Ascending aorta (tissue), 2 donors: ENCODE data around the gene TAS2R9. TPM values are rescaled to one million over a fixed set of nuclear protein-coding genes. Genes with fewer than 3 reads are reported as not detected.

Experiments
- DNase-seq, 2 donors: peaks; one replicate each; pipeline ENCODE4 v3.0.0-alpha.2; 2019; ENCODE audit warnings: low spot score in 2 of 2
- H3K27ac ChIP-seq, 2 donors: fragments of 200-600 bp; sonication (generic); one replicate each; pipeline ENCODE4 v1.5.1; 2016 to 2017; ENCODE audit warnings: mild to moderate bottlenecking in 1 of 2
- H3K27me3 ChIP-seq: fragments of 200-600 bp; sonication (generic); one replicate; pipeline ENCODE4 v1.5.1; 2017
- H3K36me3 ChIP-seq, 2 donors: fragments of 200-600 bp; sonication (generic); one replicate each; pipeline ENCODE4 v1.5.1; 2016
- H3K4me1 ChIP-seq, 2 donors: fragments of 200-600 bp; sonication (generic); one replicate each; pipeline ENCODE4 v1.5.1; 2016 to 2017; ENCODE audit warnings: mild to moderate bottlenecking in 1 of 2
- H3K4me3 ChIP-seq, 2 donors: fragments of 200-600 bp; sonication (generic); one replicate each; pipeline ENCODE4 v1.5.1; 2016 to 2017; ENCODE audit warnings: mild to moderate bottlenecking in 1 of 2
- H3K9me3 ChIP-seq, 2 donors: fragments of 200-600 bp; sonication (generic); one replicate each; pipeline ENCODE4 v1.5.1; 2016
- CTCF ChIP-seq, 3 experiments: fragments of 200-600 bp in 2 of 3; fragments of 450-650 bp in 1 of 3; sonication (generic) in 2 of 3; IDR thresholded peaks; one replicate each; pipeline ENCODE4 v1.5.1; 2016 to 2019; ENCODE audit warnings: antibody characterized with exemption in 3 of 3, mild to moderate bottlenecking in 1 of 3, moderate library complexity in 1 of 3
- intact Hi-C: fragments of 100-400 bp; cut with DNase I; formaldehyde crosslinking; loops from one replicate; pipeline ENCODE4 v1.15.1; 2023
- total RNA-seq: library from RNA; depleted of rRNA; stranded (reverse); fragments of >200 nt; gene quantifications from one replicate; pipeline ENCODE4 v1.1.0, GENCODE V29; 2016

Gene TAS2R9
- total RNA-seq, 1 donor from 2014 or later, result not detected

- intact Hi-C loops, result no loop called here
- no peak for DNase-seq
- no peak for TF ChIP-seq CTCF (IDR thresholded peaks at IDR 0.05)
- Histone ChIP-seq H3K4me3 (no peak overlapping the region), H3K36me3 (no peaks in the 10 kb centered on the region), H3K9me3 (no peaks in the 10 kb centered on the region), H3K27ac (no peak overlapping the region), H3K27me3 (no peaks in the 10 kb centered on the region), H3K4me1 (no peaks in the 10 kb centered on the region)
These were observed 26.7 kb downstream of the TAS2R9 start for GRCh38 chr12:10783252-10783651.

GRCh38 chr12:10779103-10779502 is 30.9 kb downstream of the TAS2R9 start:
- Histone ChIP-seq H3K27ac (no peak overlapping the region), H3K27me3 (no peaks in the 10 kb centered on the region), H3K9me3 (no peaks in the 10 kb centered on the region), H3K4me3 (no peak overlapping the region), H3K4me1 (no peaks in the 10 kb centered on the region), H3K36me3 (no peaks in the 10 kb centered on the region)
- DNase-seq, result no peak
- intact Hi-C loops, result no loop called here
- no peak for TF ChIP-seq CTCF (IDR thresholded peaks at IDR 0.05)

GRCh38 chr12:10771132-10771733 is 38.7 kb downstream of the TAS2R9 start:
- peak; percentile 57 to 71 (median 68) for TF ChIP-seq CTCF (IDR thresholded peaks at IDR 0.05)
- no peaks in the 10 kb centered on the region for H3K27me3 ChIP-seq
- H3K27ac ChIP-seq, result no peak overlapping the region
- intact Hi-C loops, result loop anchor here (2.0 kb wide), 1 partner anchor 428 kb away; no protein-coding TSS in a partner anchor
- no peaks in the 10 kb centered on the region for H3K36me3 ChIP-seq
- H3K4me1 ChIP-seq, result no peaks in the 10 kb centered on the region
- no peak overlapping the region for H3K4me3 ChIP-seq
- no peaks in the 10 kb centered on the region for H3K9me3 ChIP-seq
- no peak for DNase-seq

DNA sequence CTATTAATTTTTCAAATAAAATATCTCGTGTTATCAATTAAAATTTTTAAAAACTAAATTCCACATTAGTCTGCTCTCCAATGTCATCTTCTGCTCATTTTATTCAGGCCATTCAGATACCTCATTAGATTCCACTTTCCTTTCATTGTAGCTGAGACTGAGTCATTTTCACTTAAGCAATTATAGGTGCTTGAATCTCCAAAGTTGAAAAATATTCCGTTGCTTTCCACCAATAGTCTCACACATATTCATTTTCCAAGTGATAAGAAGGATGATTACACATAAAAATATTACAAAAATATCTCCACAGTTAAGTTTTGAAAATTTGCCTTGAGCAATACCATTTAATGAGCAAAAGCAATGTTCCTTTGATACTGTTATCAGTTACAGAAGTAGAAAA is 50.3 kb downstream of the TAS2R9 start:
- no peak for DNase-seq
- H3K4me1 ChIP-seq, result no peaks in the 10 kb centered on the region
- no peak overlapping the region for H3K27ac ChIP-seq
- H3K9me3 ChIP-seq, result peaks cover 4 to 13% of the 10 kb centered on the region in 2 donors
- intact Hi-C loops, result loop anchor here (10.0 kb wide), 1 partner anchor 415 kb away; the partner anchor contains the start of gene SMIM10L1
- H3K4me3 ChIP-seq, result no peak overlapping the region
- H3K27me3 ChIP-seq, result no peaks in the 10 kb centered on the region
- TF ChIP-seq CTCF (IDR thresholded peaks at IDR 0.05), result no peak
- no peaks in the 10 kb centered on the region for H3K36me3 ChIP-seq

Other genes starting within 250 kb of the TAS2R9 start
- 5.4 TPM for gene MAGOHB, start 196.6 kb downstream of the TAS2R9 start, total RNA-seq
- gene STYK1, start 136.1 kb downstream of the TAS2R9 start, total RNA-seq, result 0.21 TPM
- gene YBX3, start 86.8 kb downstream of the TAS2R9 start, total RNA-seq, result 326 TPM
- not detected for gene TAS2R7, start 7.5 kb downstream of the TAS2R9 start, total RNA-seq
- not detected for gene TAS2R8, start 2.9 kb downstream of the TAS2R9 start, total RNA-seq
- gene TAS2R10, start 16.2 kb upstream of the TAS2R9 start, total RNA-seq, result not detected
- not detected for gene PRR4, start 39.3 kb upstream of the TAS2R9 start, total RNA-seq
- gene PRH1, start 74.1 kb upstream of the TAS2R9 start, total RNA-seq, result not detected
- gene TAS2R13, start 99.4 kb upstream of the TAS2R9 start, total RNA-seq, result 1.4 TPM
- not detected for gene PRH2, start 119.1 kb upstream of the TAS2R9 start, total RNA-seq
- gene TAS2R14, start 129.1 kb upstream of the TAS2R9 start, total RNA-seq, result not detected
- gene TAS2R50, start 176.7 kb upstream of the TAS2R9 start, total RNA-seq, result not detected
- 4.7 TPM for gene TAS2R20, start 188.1 kb upstream of the TAS2R9 start, total RNA-seq
- not detected for gene TAS2R19, start 212.5 kb upstream of the TAS2R9 start, total RNA-seq
- gene TAS2R31, start 221.2 kb upstream of the TAS2R9 start, total RNA-seq, result not detected